ENCODE data around the gene TLE3. TPM values are rescaled to one million over a fixed set of nuclear protein-coding genes. Genes with fewer than 3 reads are reported as not detected.

Gene TLE3
- total and polyA plus RNA-seq, 2 of the 13 experiments (the other 11 are each of a cell fraction or from before 2014, with no cell fraction given), result 11.9 to 13.8 TPM

- no peaks in the 10 kb centered on the region for H3K27me3 ChIP-seq (ENCODE audit: control insufficient read depth in 1 of 2, insufficient read depth in 2 of 2, low read length in 2 of 2)
- no TSS peak for BruUV-seq (replicated peaks)
- ChIA-PET POLR2A (no interaction called here), CTCF (ENCODE audit: low intra/inter-chr PET ratio, low total read pairs) (no interaction called here)
- H3K4me2 ChIP-seq (ENCODE audit: low read depth, low read length), result no peak overlapping the region
- intact Hi-C loops (cut with micrococcal nuclease; ENCODE audit: unreplicated experiment) (no loop called here), in situ Hi-C loops (cut with HindIII; ENCODE audit: extremely low pct_ligation_motif_present, low pct_unique_long_range_greater_than_20kb) (loop anchor here (25.0 kb wide), 1 partner anchor 621 kb away; the partner anchor contains the start of gene RPLP1)
- H3K9me3 ChIP-seq (ENCODE audit: low read length), result no peaks in the 10 kb centered on the region
- 96% methylated on average over 1 of the region's 1 CpG for WGBS (ENCODE audit: low lambda C conversion rate)
- no peak for FAIRE-seq
- ATAC-seq, result no peak
- no peak overlapping the region for H3K9ac ChIP-seq (ENCODE audit: insufficient read depth, low read depth, low read length)
- H3K27ac ChIP-seq (ENCODE audit: extremely low read length, insufficient read depth, low read length), result no peak overlapping the region
- H4K20me1 ChIP-seq (ENCODE audit: insufficient read depth, low read length), result peaks cover 65% of the 10 kb centered on the region
- no peak overlapping the region for H2AFZ ChIP-seq (ENCODE audit: low read length)
- H3K79me2 ChIP-seq (ENCODE audit: insufficient read depth, low read length), result peaks cover 14% of the 10 kb centered on the region
- H3K4me1 ChIP-seq (ENCODE audit: insufficient read depth, low read length), result peaks cover 28% of the 10 kb centered on the region
- DNase-seq (ENCODE audit: low spot score), result no peak
- no peak overlapping the region for H3K4me3 ChIP-seq (replicated peaks in 1 of 3; ENCODE audit: insufficient read depth in 1 of 3, low read depth in 2 of 3, low read length in 3 of 3)
- TF ChIP-seq, protein P1, sequence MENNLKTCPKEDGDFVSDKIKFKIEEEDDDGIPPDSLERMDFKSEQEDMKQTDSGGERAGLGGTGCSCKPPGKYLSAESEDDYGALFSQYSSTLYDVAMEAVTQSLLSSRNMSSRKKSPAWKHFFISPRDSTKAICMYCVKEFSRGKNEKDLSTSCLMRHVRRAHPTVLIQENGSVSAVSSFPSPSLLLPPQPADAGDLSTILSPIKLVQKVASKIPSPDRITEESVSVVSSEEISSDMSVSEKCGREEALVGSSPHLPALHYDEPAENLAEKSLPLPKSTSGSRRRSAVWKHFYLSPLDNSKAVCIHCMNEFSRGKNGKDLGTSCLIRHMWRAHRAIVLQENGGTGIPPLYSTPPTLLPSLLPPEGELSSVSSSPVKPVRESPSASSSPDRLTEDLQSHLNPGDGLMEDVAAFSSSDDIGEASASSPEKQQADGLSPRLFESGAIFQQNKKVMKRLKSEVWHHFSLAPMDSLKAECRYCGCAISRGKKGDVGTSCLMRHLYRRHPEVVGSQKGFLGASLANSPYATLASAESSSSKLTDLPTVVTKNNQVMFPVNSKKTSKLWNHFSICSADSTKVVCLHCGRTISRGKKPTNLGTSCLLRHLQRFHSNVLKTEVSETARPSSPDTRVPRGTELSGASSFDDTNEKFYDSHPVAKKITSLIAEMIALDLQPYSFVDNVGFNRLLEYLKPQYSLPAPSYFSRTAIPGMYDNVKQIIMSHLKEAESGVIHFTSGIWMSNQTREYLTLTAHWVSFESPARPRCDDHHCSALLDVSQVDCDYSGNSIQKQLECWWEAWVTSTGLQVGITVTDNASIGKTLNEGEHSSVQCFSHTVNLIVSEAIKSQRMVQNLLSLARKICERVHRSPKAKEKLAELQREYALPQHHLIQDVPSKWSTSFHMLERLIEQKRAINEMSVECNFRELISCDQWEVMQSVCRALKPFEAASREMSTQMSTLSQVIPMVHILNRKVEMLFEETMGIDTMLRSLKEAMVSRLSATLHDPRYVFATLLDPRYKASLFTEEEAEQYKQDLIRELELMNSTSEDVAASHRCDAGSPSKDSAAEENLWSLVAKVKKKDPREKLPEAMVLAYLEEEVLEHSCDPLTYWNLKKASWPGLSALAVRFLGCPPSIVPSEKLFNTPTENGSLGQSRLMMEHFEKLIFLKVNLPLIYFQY (CRISPR knock-in tag; IDR thresholded peaks at IDR 0.05; ENCODE audit: borderline replicate concordance), result no peak
- no peak for TF ChIP-seq ZBTB38 (CRISPR knock-in tag; IDR thresholded peaks at IDR 0.05)
- TF ChIP-seq ZBTB37 (CRISPR knock-in tag; IDR thresholded peaks at IDR 0.05), result no peak
- no peak for TF ChIP-seq SNRNP70 (IDR thresholded peaks at IDR 0.05; ENCODE audit: low read depth, low read length)
- TF ChIP-seq ZNF547 (CRISPR knock-in tag; IDR thresholded peaks at IDR 0.05), result no peak
- TF ChIP-seq GLI4 (CRISPR knock-in tag; IDR thresholded peaks at IDR 0.05; ENCODE audit: borderline replicate concordance), result no peak
- TF ChIP-seq SRSF9 (IDR thresholded peaks at IDR 0.05; ENCODE audit: borderline replicate concordance, insufficient read depth, low read depth, low read length, poor library complexity, severe bottlenecking), result no peak
- TF ChIP-seq, protein P2, sequence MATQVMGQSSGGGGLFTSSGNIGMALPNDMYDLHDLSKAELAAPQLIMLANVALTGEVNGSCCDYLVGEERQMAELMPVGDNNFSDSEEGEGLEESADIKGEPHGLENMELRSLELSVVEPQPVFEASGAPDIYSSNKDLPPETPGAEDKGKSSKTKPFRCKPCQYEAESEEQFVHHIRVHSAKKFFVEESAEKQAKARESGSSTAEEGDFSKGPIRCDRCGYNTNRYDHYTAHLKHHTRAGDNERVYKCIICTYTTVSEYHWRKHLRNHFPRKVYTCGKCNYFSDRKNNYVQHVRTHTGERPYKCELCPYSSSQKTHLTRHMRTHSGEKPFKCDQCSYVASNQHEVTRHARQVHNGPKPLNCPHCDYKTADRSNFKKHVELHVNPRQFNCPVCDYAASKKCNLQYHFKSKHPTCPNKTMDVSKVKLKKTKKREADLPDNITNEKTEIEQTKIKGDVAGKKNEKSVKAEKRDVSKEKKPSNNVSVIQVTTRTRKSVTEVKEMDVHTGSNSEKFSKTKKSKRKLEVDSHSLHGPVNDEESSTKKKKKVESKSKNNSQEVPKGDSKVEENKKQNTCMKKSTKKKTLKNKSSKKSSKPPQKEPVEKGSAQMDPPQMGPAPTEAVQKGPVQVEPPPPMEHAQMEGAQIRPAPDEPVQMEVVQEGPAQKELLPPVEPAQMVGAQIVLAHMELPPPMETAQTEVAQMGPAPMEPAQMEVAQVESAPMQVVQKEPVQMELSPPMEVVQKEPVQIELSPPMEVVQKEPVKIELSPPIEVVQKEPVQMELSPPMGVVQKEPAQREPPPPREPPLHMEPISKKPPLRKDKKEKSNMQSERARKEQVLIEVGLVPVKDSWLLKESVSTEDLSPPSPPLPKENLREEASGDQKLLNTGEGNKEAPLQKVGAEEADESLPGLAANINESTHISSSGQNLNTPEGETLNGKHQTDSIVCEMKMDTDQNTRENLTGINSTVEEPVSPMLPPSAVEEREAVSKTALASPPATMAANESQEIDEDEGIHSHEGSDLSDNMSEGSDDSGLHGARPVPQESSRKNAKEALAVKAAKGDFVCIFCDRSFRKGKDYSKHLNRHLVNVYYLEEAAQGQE (IDR thresholded peaks at IDR 0.05; ENCODE audit: borderline replicate concordance in 1 of 2, low read depth in 1 of 2, low read length in 2 of 2), result no peak
- no peak for TF ChIP-seq ZNF878 (CRISPR knock-in tag; IDR thresholded peaks at IDR 0.05)
- no peak for TF ChIP-seq ZNF616 (CRISPR knock-in tag; IDR thresholded peaks at IDR 0.05; ENCODE audit: low read depth)
- TF ChIP-seq HMG20A (CRISPR knock-in tag; IDR thresholded peaks at IDR 0.05; ENCODE audit: borderline replicate concordance), result no peak
- TF ChIP-seq ZFYVE20 (CRISPR knock-in tag; IDR thresholded peaks at IDR 0.05; ENCODE audit: borderline replicate concordance, low read depth), result no peak
- TF ChIP-seq SP4 (CRISPR knock-in tag; IDR thresholded peaks at IDR 0.05), result no peak
- peaks cover 25 to 71% of the 10 kb centered on the region in 2 experiments; a peak in 4 of 5 replicates for H3K36me3 ChIP-seq (replicated peaks in 1 of 2; ENCODE audit: control insufficient read depth in 1 of 2, insufficient read depth in 2 of 2, low read length in 2 of 2)
Observed at GRCh38 chr15:70083418-70083817, 14.3 kb downstream of the TLE3 start.
